GM12878 (cell line): ENCODE measurements around the gene NOL4L. TPM values are rescaled to one million over a fixed set of nuclear protein-coding genes. Genes with fewer than 3 reads are reported as not detected.

Experiments used
- ATAC-seq: fragments of 200-7000 bp; cut with Tn5 transposase; 3 replicates; pipeline ENCODE4 v1.9.1; 2020; ENCODE audit warnings: mild to moderate bottlenecking, moderate library complexity
- BruUV-seq: library from RNA; stranded (reverse); fragments of 400-500 nt; replicated peaks from 2 replicates; lab custom pipeline; 2021; lab: Mats Ljungman, UMichigan
- CTCF ChIA-PET: fragments of 300-600 bp; sonication (Branson Sonifier 250); formaldehyde crosslinking; extraction: SDS; loops from one replicate; lab custom pipeline; 2021; ENCODE audit warnings: inconsistent platforms; lab: Yijun Ruan, JAX
- POLR2A ChIA-PET: fragments of 350-600 bp; formaldehyde crosslinking; extraction: SDS; loops from one replicate; lab custom pipeline; 2021; ENCODE audit warnings: inconsistent platforms; lab: Charles Lee
- RAD21 ChIA-PET: fragments of 300-600 bp; sonication (Branson Sonifier 250); formaldehyde crosslinking; loops from one replicate; lab custom pipeline; 2023; ENCODE audit warnings: antibody characterized with exemption; ENCODE audit not compliant: unreplicated experiment; lab: Charles Lee
- SMC1A ChIA-PET: fragments of 300-600 bp; sonication (Branson Sonifier 250); formaldehyde crosslinking; loops from one replicate; lab custom pipeline; 2023; ENCODE audit not compliant: unreplicated experiment, uncharacterized antibody; lab: Charles Lee
- DNase-seq: peaks from one replicate; pipeline ENCODE4 v3.0.0-alpha.2; 2011; ENCODE audit warnings: low read depth, low spot score
- FAIRE-seq: peaks from 3 replicates; lab custom pipeline; 2011; peaks lifted over from hg19 to GRCh38; lab: Jason Lieb, UNC
- H2AFZ ChIP-seq: 2 replicates; pipeline ENCODE4 v1.6.0; 2011; ENCODE audit warnings: low read depth, low read length, control low read depth; ENCODE audit not compliant: control insufficient read depth
- H3K27ac ChIP-seq: 2 replicates; pipeline ENCODE4 v1.5.1; 2011; ENCODE audit warnings: control low read depth; ENCODE audit not compliant: control insufficient read depth, insufficient read depth
- H3K27me3 ChIP-seq, 2 experiments: replicated peaks in 1 of 2; 2 replicates each; pipeline versions ENCODE4 v1.6.0 to v1.6.1; 2011; ENCODE audit warnings: low read length in 1 of 2; ENCODE audit not compliant: control insufficient read depth in 2 of 2, insufficient read depth in 2 of 2
- H3K36me3 ChIP-seq, 2 experiments: 2 replicates each; pipeline ENCODE4 v1.5.1; 2011; ENCODE audit warnings: low read length in 1 of 2; ENCODE audit not compliant: control insufficient read depth in 2 of 2, insufficient read depth in 2 of 2
- H3K4me1 ChIP-seq: 2 replicates; pipeline ENCODE4 v1.6.1; 2011; ENCODE audit warnings: mild to moderate bottlenecking, low read length, moderate library complexity, mixed read lengths; ENCODE audit not compliant: control insufficient read depth, insufficient read depth
- H3K4me2 ChIP-seq: 2 replicates; pipeline ENCODE4 v1.6.0; 2011; ENCODE audit warnings: control low read depth; ENCODE audit not compliant: control insufficient read depth, insufficient read depth
- H3K4me3 ChIP-seq: fragments of 200-600 bp; sonication (generic); 2 replicates; pipeline ENCODE4 v1.5.1; 2016
- H3K79me2 ChIP-seq: 2 replicates; pipeline ENCODE4 v1.6.0; 2011; ENCODE audit warnings: low read length; ENCODE audit not compliant: control insufficient read depth, insufficient read depth
- H3K9ac ChIP-seq: 2 replicates; pipeline ENCODE4 v1.8.0; 2011; ENCODE audit warnings: low read length, control low read depth, mixed read lengths; ENCODE audit not compliant: control insufficient read depth, insufficient read depth
- H3K9me3 ChIP-seq: replicated peaks from 3 replicates; pipeline ENCODE4 v1.5.1; 2011; ENCODE audit warnings: mild to moderate bottlenecking, low read length; ENCODE audit not compliant: control insufficient read depth, insufficient read depth
- H4K20me1 ChIP-seq: 2 replicates; pipeline ENCODE4 v1.6.0; 2011; ENCODE audit not compliant: control insufficient read depth, insufficient read depth
- CREB1 ChIP-seq: IDR thresholded peaks from 2 replicates; pipeline ENCODE4 v1.6.1; 2012; ENCODE audit warnings: low read depth, mild to moderate bottlenecking, inconsistent platforms
- FOXM1 ChIP-seq: IDR thresholded peaks from 2 replicates; pipeline ENCODE4 v1.6.1; 2012; ENCODE audit warnings: low read depth, mild to moderate bottlenecking, inconsistent platforms, low read length, moderate library complexity
- IRF5 ChIP-seq: fragments of 450-650 bp; IDR thresholded peaks from 2 replicates; pipeline ENCODE4 v1.6.1; 2017; ENCODE audit warnings: borderline replicate concordance
- SIN3A ChIP-seq: IDR thresholded peaks from 2 replicates; pipeline ENCODE4 v1.6.1; 2012; ENCODE audit warnings: low read depth, low read length, improper control_type of control experiment
- SMAD1 ChIP-seq: fragments of 450-650 bp; IDR thresholded peaks from 2 replicates; pipeline ENCODE4 v1.6.1; 2018; ENCODE audit warnings: mild to moderate bottlenecking, low read depth; ENCODE audit not compliant: partially characterized antibody
- SMC3 ChIP-seq: IDR thresholded peaks from 2 replicates; pipeline ENCODE4 v1.6.1; 2011; ENCODE audit warnings: low read length, improper control_type of control experiment, borderline replicate concordance
- SRF ChIP-seq, 2 experiments: IDR thresholded peaks; 2 replicates each; pipeline ENCODE4 v1.6.1; 2011; ENCODE audit warnings: low read depth in 2 of 2, low read length in 2 of 2, mild to moderate bottlenecking in 1 of 2, moderate library complexity in 1 of 2
- ZNF592 ChIP-seq: fragments of 450-650 bp; IDR thresholded peaks from 2 replicates; pipeline ENCODE4 v1.6.1; 2017; ENCODE audit warnings: mild to moderate bottlenecking, moderate library complexity
- whole genome bisulfite sequencing: methylation state at CpG from one replicate; pipeline ENCODE4 v1.1.6; 2016; ENCODE audit warnings: low lambda C conversion rate; ENCODE audit not compliant: insufficient replicate concordance, insufficient coverage; ENCODE audit errors: missing lambda C conversion rate; 5-methylcytosine and 5-hydroxymethylcytosine counted together
- in situ Hi-C: fragments of 300-500 bp; cut with MboI; formaldehyde crosslinking; loops from 9 replicates; pipeline ENCODE4 v1.14.3; 2018; ENCODE audit warnings: mixed read lengths
- intact Hi-C: fragments of 100-400 bp; cut with micrococcal nuclease; formaldehyde crosslinking; loops from one replicate; pipeline ENCODE4 v1.14.2; 2022; ENCODE audit not compliant: unreplicated experiment
- polyA plus RNA-seq, 11 experiments: library from polyadenylated mRNA; depleted of rRNA in 4 of 11; unstranded in 6 of 11; stranded (reverse) in 5 of 11; fragments of >200 nt; fragmentation: Nextera tagmentation in 4 of 11; fragmentation: Illumina TruSeq in 1 of 11; extraction: Ambion mirVana in 4 of 11; extraction: Trizol in 1 of 11; gene quantifications; 1 replicate in 1 of 11; 2 replicates in 10 of 11; pipeline versions ENCODE4 v1.2.1 to v1.2.3, GENCODE V29; 2011 to 2016; ENCODE audit warnings: inconsistent platforms in 2 of 11, missing spikeins in 2 of 11, low read depth in 1 of 11
- total RNA-seq, 4 experiments: library from RNA; depleted of rRNA in 3 of 4; stranded (reverse); fragments of >200 nt in 3 of 4; fragmentation: Illumina TruSeq in 1 of 4; extraction: Trizol in 1 of 4; gene quantifications; 2 replicates each; pipeline versions ENCODE4 v1.2.1 to v1.2.3, GENCODE V29; 2013 to 2021

Gene NOL4L
- total and polyA plus RNA-seq, 10 of the 15 experiments (the other 5 are each of a cell fraction or from before 2014, with no cell fraction given), result 2.3 to 24.0 (median 8.0) TPM

GRCh38 chr20:32517518-32517873 lies 67.6 kb downstream of the NOL4L start:
- DNase-seq, result no peak
- H3K79me2 ChIP-seq, result no peaks in the 10 kb centered on the region
- no peaks in the 10 kb centered on the region for H4K20me1 ChIP-seq
- SMC1A ChIA-PET, result no interaction called here
- no peaks in the 10 kb centered on the region for H3K27me3 ChIP-seq
- no peak for FAIRE-seq
- H3K4me2 ChIP-seq, result no peak overlapping the region
- H3K27ac ChIP-seq, result no peak overlapping the region
- no peak overlapping the region for H3K9ac ChIP-seq
- POLR2A ChIA-PET, result no interaction called here
- no peak overlapping the region for H2AFZ ChIP-seq
- peaks cover 0 to 2% of the 10 kb centered on the region in 2 experiments; a peak in 3 of 4 replicates for H3K36me3 ChIP-seq
- TF ChIP-seq IRF5, result no peak
- no peak for TF ChIP-seq CREB1
- TF ChIP-seq ZNF592, result no peak
- TF ChIP-seq SMC3, result no peak
- TF ChIP-seq SIN3A, result no peak
- TF ChIP-seq FOXM1, result no peak
- no peak for TF ChIP-seq SRF (IDR thresholded peaks at IDR 0.05; ENCODE audit: low read depth in 2 of 2, low read length in 2 of 2)
- no peak for TF ChIP-seq SMAD1
- CTCF ChIA-PET, result no interaction called here
- no TSS peak for BruUV-seq
- intact Hi-C loops, result no loop called here
- in situ Hi-C loops, result loop anchor here (5.0 kb wide), 1 partner anchor 135 kb away; no protein-coding TSS in a partner anchor
- H3K4me1 ChIP-seq, result no peaks in the 10 kb centered on the region
- 61% methylated on average over 6 of the region's 6 CpGs for WGBS
- RAD21 ChIA-PET, result no interaction called here
- H3K4me3 ChIP-seq, result no peak overlapping the region
- ATAC-seq, result no peak
- H3K9me3 ChIP-seq, result no peaks in the 10 kb centered on the region
